ENCODE measurements around the gene B3GALT2. TPM values are rescaled to one million over a fixed set of nuclear protein-coding genes. Genes with fewer than 3 reads are reported as not detected.
"Not testable (repeated sequence)": the region's sequence is repeated elsewhere in the genome, so short reads cannot be mapped to it uniquely, and the experiment has no call there.

Gene B3GALT2
- total RNA-seq, 1 experiment from 2014 or later: not detected

GRCh38 chr1:193234530-193234929 lies 48.1 kb upstream of the B3GALT2 start:
- H3K36me3 Mint-ChIP-seq: peaks cover 8% of the 10 kb centered on the region; the same call in 1 of the 2 replicates
- CTCF ChIA-PET: no interaction called here
- H3K4me1 Mint-ChIP-seq: no peaks in the 10 kb centered on the region
- H3K9me3 Mint-ChIP-seq: no peaks in the 10 kb centered on the region
- POLR2A ChIA-PET: no interaction called here
- no peak for ATAC-seq
- no peak overlapping the region for H3K4me3 Mint-ChIP-seq
- DNase-seq (ENCODE audit: low spot score): no peak
- H3K27me3 Mint-ChIP-seq (ENCODE audit: low read depth): no peaks in the 10 kb centered on the region
- H3K27ac Mint-ChIP-seq: no peak overlapping the region
- no peak for TF ChIP-seq ZNF281 (CRISPR knock-in tag; IDR thresholded peaks at IDR 0.05)
- TF ChIP-seq ESRRA (CRISPR knock-in tag; IDR thresholded peaks at IDR 0.05; ENCODE audit: borderline replicate concordance): no peak
- TF ChIP-seq ZNF396 (CRISPR knock-in tag; IDR thresholded peaks at IDR 0.05; ENCODE audit: borderline replicate concordance): no peak
- no peak for TF ChIP-seq ZNF423 (CRISPR knock-in tag; IDR thresholded peaks at IDR 0.05)
- no peak for TF ChIP-seq ZNF532 (CRISPR knock-in tag; IDR thresholded peaks at IDR 0.05; ENCODE audit: borderline replicate concordance)
- no peak for TF ChIP-seq STAT6 (CRISPR knock-in tag; conservative IDR thresholded peaks at IDR 0.05; ENCODE audit: low read depth)
- TF ChIP-seq PREB (CRISPR knock-in tag; IDR thresholded peaks at IDR 0.05; ENCODE audit: borderline replicate concordance): no peak
- no peak for TF ChIP-seq ZNF219 (CRISPR knock-in tag; IDR thresholded peaks at IDR 0.05; ENCODE audit: borderline replicate concordance)
- no peak for TF ChIP-seq FOXP1 (CRISPR knock-in tag; IDR thresholded peaks at IDR 0.05; ENCODE audit: borderline replicate concordance)
- TF ChIP-seq ZBTB21 (CRISPR knock-in tag; IDR thresholded peaks at IDR 0.05; ENCODE audit: borderline replicate concordance): no peak
- no peak for TF ChIP-seq EMX1 (CRISPR knock-in tag; IDR thresholded peaks at IDR 0.05)
- no peak for TF ChIP-seq GTF2I (CRISPR knock-in tag; conservative IDR thresholded peaks at IDR 0.05)
- TF ChIP-seq GABPB1 (CRISPR knock-in tag; IDR thresholded peaks at IDR 0.05): no peak
- no peak for TF ChIP-seq FOXK1 (CRISPR knock-in tag; IDR thresholded peaks at IDR 0.05)

GRCh38 chr1:193231146-193231545 lies 44.7 kb upstream of the B3GALT2 start:
- H3K4me3 Mint-ChIP-seq; CTCF ChIA-PET; H3K27me3 Mint-ChIP-seq (ENCODE audit: low read depth); H3K4me1 Mint-ChIP-seq; H3K27ac Mint-ChIP-seq; DNase-seq (ENCODE audit: low spot score); H3K36me3 Mint-ChIP-seq; ATAC-seq; H3K9me3 Mint-ChIP-seq; POLR2A ChIA-PET: not testable (repeated sequence)
